Erythroblast (primary cell): ENCODE data around the gene FBXW4.
"Not testable (repeated sequence)": the region's sequence is repeated elsewhere in the genome, so short reads cannot be mapped to it uniquely, and the experiment has no call there.

ENCODE experiments used
- DNase-seq, 2 experiments: peaks; one replicate each; lab custom pipeline; 2025; lab: John Stamatoyannopoulos, UW
- GATA1 ChIP-seq: IDR thresholded peaks from 2 replicates; pipeline ENCODE4 v1.6.1; 2011; ENCODE audit warnings: low read depth, mild to moderate bottlenecking, control low read depth, low read length, moderate library complexity
- POLR2A ChIP-seq: IDR thresholded peaks from 2 replicates; pipeline ENCODE4 v1.6.1; 2011; ENCODE audit warnings: mild to moderate bottlenecking, low read length

The FBXW4 gene

DNA sequence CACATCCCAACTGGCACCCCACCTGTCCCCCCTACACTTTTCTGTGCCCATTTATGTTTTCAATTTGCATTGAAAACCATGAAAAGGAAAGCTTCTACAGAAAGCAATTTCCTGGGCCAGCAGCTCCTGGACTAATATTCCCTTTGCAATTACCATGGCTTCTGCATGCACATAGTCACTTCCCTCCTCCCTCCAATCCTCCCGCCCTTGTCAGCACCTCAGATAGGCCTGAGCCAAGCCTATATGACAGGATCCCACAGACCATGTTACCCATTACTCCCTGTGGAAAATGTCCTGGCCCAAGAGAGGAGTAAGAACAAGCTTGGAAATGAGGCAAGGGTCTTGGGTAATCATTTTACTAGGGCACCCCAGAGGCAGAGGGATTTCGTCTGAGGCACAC lies 38.1 kb downstream of the FBXW4 start:
- TF ChIP-seq POLR2A (no peak), GATA1 (no peak)
- DNase-seq, result no peak

DNA sequence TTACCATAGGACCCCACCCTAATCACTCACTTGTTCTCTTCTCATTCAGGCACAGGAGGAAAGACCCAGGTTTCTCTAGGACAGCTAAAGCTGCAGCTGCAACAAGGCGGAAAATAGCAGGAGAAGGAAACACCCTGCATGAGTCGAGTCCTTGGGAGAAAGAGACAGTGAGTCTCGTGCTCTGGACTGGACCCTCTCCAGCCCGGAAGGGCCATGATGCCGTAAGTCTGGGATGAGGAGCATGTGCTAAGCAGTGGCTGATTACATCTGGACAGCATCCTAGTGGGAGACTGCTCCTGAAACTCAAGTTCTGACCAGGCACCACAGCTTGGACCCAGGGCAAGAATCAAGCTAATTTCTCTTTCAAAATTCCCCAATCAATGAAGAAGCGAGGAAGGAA lies 39.4 kb downstream of the FBXW4 start:
- DNase-seq, result no peak
- no peak for TF ChIP-seq GATA1
- no peak for TF ChIP-seq POLR2A

DNA sequence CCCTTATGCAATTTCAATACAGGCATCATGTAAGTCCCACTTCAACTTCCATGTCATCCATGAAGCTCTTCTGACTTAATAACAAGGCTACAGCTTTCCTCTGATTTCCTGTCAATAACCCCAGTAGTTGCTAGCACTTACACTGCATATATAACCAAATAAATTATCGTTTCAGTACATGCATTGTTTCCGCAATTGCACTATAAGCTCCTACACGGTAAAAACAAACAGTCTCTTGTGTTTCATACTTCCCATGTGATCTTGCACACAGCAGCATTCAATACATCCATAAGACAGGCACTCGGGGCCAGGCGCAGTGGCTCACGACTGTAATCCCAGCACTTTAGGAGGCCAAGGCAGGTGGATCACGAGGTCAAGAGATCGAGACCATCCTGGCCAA lies 41.4 kb downstream of the FBXW4 start:
- no peak for DNase-seq
- TF ChIP-seq POLR2A (no peak), GATA1 (no peak)

DNA sequence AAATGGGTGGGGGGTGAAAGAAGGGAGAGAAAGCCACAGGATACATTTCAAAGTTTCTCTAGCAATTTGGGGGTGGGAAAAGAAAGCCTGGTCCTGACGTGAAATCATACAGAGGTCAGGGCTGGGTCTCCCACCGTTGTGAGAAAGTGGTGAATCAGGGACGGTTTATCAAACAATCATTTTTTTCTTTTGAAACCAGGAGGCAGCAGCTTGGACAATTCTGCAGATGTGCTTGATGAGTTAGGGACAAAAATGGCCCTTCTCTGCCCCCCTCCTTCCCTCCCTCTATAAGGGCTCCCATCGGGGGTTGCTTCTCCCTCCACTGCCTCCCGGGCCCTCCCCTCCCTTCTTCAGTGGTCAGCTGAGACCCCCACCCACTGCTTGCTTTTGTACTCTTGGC lies 43.6 kb downstream of the FBXW4 start:
- no peak for DNase-seq
- TF ChIP-seq POLR2A (no peak), GATA1 (no peak)

DNA sequence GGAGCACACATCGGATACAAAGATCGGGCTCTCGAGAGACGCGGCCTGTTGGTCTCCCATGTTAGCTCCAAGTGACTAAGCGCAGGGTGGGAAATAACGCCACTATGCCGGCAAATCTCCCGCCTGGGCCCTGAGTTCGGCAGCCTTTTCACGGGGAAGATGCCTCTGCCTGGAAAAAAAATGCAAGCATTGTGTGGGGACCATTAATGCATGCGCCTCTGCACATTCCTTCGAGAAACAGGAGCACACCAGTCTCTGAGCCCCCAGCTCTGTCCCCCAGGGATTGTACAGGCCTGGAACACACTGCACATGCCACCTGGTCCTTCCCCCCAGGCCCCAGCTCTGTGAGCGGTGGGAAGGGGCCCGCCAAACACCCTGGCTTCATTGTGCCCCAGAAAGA lies 44.1 kb downstream of the FBXW4 start:
- no peak for DNase-seq
- TF ChIP-seq POLR2A, result no peak
- no peak for TF ChIP-seq GATA1

DNA sequence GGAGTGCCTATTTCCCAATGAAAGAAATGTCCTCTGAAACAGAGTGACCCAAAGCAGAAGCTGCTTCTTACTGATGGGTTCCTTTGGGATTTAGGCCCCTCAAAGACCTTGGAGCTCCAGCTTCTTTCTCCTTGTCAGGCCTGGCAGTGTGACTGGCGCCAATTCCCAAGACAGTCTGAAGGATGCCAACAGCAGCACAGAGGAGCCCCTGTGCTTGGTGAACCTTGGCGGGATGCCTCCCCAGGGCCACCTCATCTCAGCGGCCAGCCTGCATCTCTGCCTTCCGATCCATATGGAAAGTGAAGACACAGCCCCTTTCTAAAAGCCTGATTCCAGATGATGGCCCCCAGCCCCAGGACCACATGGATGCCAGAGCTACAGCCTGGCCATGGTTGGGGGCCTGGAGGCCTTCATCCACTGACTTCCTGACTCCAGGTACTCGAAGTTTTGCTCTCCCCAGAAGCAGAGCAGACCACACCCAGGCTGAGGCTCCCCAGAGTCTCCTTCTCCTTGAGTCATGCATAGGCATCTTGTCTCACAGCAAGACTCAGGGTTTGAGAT lies 45.4 kb downstream of the FBXW4 start:
- peak; percentile 32 to 52 for DNase-seq

DNA sequence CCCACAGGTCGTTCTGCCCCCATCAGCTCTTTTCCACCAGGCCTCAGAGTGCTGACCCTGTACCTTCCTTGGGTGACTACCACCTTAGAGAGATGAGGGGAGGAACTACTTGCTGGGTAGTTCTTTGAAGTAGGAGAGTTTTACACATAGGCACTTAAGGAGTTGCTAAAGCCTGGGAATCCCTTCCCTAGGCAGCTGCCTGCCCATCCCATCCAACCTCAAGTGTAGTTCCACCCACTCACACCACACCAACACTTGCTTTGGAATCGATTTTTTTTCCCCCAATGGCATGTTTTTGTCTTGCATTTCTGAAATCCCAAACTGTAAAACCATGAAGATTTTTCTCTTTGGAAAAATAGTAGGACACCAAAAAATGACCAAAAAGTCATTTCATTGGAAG lies 47.7 kb downstream of the FBXW4 start:
- TF ChIP-seq GATA1, result no peak
- TF ChIP-seq POLR2A, result no peak
- no peak for DNase-seq

More for the DNA sequence above, 45.4 kb downstream of the FBXW4 start:
- no peak for TF ChIP-seq GATA1
- no peak for TF ChIP-seq POLR2A

DNA sequence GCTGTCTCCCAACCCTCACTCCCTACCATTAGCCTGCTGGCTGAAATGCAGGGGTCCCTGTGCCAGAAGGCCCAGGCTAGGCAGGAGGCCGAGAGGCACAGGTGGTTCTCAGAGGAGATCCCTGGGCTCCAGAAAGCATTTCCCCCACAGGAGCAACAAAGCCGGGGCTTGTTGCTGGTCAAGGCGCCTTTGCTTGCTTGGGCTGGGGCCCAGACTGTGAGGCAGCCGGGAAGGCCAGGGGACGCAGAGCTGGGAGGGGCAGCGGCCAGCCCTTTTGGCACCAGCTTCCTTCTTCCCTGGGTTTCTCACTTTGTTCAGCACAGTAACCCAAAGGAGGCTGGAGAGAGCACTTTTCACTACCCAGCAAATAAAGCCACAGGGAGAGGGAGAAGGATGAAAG lies 48.6 kb downstream of the FBXW4 start:
- TF ChIP-seq POLR2A (no peak), GATA1 (no peak)
- DNase-seq, result no peak

DNA sequence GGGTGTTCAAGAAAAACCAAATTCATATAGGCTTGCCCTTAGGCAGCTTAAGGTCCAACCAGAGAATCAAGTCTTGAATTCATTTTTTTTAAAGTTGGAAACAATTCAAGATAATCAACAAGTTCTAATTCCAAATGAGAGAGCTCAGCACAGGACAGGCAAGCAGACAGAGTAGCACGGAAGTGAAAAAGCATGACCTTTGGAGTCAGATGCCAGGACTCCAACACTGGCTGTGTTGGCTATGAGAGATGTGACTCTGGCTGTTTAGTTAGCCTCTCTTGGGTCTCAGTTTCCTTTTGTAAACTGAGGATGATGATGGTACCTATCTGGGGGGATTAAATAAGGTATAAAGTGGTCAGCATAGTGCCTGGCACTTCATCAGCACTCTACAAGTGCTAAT lies 49.3 kb downstream of the FBXW4 start:
- DNase-seq, result no peak
- TF ChIP-seq GATA1, result no peak
- TF ChIP-seq POLR2A, result no peak

DNA sequence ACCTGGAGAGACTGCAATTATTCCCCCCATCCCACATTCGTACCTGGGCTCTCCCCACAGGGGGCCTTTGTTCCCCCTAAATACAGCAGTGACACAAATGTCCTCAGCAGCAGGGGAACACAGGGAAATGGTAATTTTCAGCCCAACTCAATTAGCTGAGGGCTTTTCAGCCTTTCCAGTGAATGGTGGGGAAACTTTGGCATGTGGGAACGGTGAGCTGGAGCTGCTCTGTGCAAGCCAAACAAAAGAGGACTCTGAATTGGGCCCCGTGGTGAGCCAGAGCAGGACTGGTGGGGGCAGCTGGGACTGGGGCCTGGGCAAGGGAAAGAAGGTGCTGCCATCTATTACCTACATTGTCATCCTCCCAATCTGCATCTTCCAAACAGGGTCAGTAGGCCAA lies 51.0 kb downstream of the FBXW4 start:
- no peak for DNase-seq
- no peak for TF ChIP-seq GATA1
- TF ChIP-seq POLR2A, result no peak

DNA sequence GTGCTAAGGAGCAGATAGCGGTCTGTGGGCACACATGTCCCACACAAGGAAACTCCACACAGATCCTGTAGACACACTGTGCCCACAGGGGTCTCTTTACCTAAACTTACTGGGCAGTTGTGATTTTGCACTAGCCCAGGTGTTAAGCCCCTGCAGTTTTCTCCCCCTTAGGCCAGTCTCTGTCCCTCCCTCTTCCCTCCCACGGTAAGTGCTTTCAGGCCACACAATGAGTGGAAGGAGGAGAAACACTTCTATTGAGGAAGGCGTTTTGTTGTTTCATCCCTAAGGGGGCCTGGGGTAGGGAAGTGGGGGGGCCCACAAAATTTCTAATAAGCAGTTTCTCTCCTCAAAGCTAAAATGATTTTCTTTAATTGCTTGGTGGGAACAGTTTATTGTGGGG lies 51.4 kb downstream of the FBXW4 start:
- no peak for TF ChIP-seq POLR2A
- TF ChIP-seq GATA1, result no peak
- no peak for DNase-seq

DNA sequence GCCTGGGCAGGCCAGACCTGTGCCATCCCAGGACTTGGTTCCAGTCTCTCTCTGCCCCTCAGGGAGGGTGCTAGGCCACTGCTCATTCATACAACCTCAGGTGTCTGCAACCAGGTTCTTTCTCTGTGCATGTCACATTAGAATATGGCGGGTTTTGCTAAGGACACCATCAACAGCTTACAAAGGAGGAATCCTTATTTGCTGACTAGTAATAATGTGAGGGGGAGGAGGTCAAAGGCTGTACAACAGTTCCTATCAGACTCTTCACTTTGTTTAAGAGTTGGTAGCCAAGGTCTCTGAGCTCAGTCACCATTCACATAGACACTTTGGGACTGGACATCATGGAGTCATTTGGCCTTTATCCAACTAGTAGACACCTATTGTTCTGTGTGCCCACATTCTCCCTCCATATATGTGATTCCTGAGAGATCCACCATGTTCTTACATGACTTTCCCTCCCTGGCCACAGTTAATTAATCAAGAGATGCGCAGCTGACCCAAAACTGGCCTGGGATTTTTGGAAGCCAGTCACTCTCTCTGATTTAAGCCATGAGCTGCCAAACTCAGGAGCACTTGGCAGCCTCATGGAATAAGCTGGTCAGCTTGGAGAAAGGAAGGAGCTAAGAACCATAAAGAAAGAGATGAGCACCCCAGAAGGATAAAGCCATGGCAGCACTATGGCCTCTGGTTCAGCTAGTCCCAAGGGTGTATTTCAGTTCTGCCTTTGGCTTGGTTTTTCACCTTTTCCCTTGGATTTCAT lies 55.6 kb downstream of the FBXW4 start:
- TF ChIP-seq POLR2A, result no peak
- no peak for DNase-seq

DNA sequence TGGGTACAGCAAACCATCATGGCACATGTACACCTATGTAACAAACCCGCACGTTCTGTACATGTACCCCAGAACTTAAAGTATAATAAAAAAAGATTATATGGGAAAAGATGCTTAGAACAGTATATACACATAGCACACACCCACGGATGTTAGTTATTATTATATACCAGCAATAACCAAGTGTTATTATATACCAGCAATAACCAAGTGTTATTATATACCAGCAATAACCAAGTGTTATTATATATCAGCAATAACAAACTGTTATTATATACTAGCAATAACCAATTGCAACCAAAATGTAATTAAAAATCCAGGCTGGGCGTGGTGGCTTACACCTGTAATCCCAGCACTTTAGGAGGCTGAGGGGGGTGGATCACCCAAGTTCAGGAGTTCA lies 61.5 kb downstream of the FBXW4 start:
- DNase-seq, result not testable (repeated sequence)

DNA sequence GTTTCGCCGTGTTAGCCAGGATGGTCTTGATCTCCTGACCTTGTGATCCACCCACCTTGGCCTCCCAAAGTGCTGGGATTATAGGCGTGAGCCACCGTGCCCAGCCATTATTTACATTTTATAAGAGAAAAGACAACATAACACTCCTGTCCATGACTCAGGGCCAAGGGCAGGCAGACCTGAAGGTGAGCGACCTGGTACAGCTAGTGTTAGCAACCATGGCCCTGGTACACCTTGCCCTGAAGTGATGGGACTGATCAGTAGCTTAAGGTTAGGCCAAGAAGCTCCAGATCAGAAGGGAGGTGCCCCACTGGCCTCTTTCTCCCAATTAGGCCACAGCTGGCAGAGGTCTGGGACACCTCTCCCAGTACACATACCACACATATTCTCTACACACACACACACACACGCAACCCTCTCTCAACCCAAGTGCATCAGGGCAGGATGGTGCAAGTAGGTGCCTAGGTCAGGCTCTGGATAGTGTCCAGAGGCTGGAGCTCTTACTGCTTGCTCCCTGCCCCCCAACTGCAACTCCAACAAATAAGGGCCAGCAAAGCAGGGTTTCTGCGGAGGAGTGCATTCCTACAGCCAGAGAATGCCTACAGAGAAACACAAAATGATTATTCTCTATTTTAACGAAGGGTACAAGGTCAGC lies 63.0 kb downstream of the FBXW4 start:
- TF ChIP-seq GATA1 (no peak), POLR2A (no peak)
- DNase-seq, result no peak

DNA sequence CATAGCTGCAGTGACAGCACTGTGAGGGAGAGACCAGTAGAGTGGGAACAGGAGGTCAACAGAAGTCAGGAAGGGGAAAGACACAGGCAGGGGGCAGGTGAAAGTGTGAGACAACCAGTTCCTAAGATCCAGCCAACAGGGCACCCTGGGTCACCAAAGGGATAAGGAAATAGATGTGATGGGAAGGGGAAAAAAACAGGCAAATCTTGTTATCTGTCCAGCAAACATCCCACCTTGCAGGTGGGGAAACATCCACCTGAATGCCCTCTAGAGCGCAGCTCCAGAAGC lies 64.4 kb downstream of the FBXW4 start:
- TF ChIP-seq POLR2A (no peak), GATA1 (no peak)
- no peak for DNase-seq
